ENCODE measurements around the gene SLC25A45. TPM values are rescaled to one million over a fixed set of nuclear protein-coding genes. Genes with fewer than 3 reads are reported as not detected.
A peak's percentile ranks its signal among the peaks of the same experiment; 100 is the strongest.

The SLC25A45 gene
- total and polyA plus RNA-seq, 2 of the 4 experiments (the other 2 are of a cell fraction) = 0.72 to 1.2 TPM

DNA sequence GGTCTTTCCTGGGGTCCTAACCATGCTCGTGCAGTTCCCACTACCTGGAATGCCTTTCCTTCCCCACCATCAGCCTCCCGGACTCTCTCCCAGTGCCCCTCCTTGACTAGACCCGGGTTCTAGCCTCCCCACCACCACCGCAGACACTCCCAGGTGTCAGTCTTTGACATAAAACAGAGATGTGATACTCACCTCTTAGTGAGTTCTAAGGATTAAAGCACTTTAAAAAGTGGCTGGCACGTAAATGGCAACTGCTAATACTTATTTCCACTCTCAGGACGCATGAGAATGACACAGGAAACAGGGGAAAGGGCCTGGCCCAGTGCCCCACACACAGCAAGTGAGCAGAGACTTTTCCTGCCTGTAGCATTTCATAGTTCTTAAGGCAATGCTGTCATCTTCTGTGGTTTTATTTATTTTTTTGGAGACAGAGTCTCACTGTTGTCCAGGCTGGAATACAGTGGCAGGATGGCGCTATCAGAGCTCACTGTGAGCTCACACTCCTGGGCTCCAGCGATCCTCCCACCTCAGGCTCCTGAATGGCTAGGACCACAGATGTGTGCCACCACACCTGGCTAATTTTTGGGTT is 1.9 kb upstream of the SLC25A45 start:
- H3K9ac ChIP-seq (ENCODE audit: low read depth, low read length) = peak overlapping the region; percentile 12; the same call in 1 of the 2 replicates
- in situ Hi-C loops (cut with MboI; ENCODE audit: low sequenced_read_pairs) = no loop called here
- peaks cover 33% of the 10 kb centered on the region for H3K4me1 ChIP-seq (ENCODE audit: control insufficient read depth, insufficient read depth, low read length)
- H3K9me1 ChIP-seq (ENCODE audit: insufficient read depth, low read length) = peaks cover 27% of the 10 kb centered on the region
- H2BK15ac ChIP-seq (ENCODE audit: low read depth, low read length) = peak overlapping the region; percentile 86; the same call in 2 of the 3 replicates
- no peak overlapping the region for H3K56ac ChIP-seq (ENCODE audit: extremely low read depth, insufficient read depth, low read length)
- H3K4ac ChIP-seq (ENCODE audit: low read depth, low read length) = peak overlapping the region; percentile 82
- H4K5ac ChIP-seq (ENCODE audit: low read depth, low read length) = no peak overlapping the region
- peak; percentile 56 for DNase-seq
- peak overlapping the region; percentile 75 for H4K91ac ChIP-seq (ENCODE audit: insufficient read depth, low read depth, low read length)
- peak overlapping the region; percentile 93 for H2AK5ac ChIP-seq (ENCODE audit: low read depth, low read length)
- CTCF ChIA-PET = interaction anchor here (0.6 kb wide), 1 partner anchor 1523 kb away, joined by 3 read pairs; no protein-coding TSS in a partner anchor
- H2AK9ac ChIP-seq (replicated peaks; ENCODE audit: low read depth, low read length, poor library complexity) = peak overlapping the region; percentile 82
- peak overlapping the region; percentile 0 for H2AFZ ChIP-seq (replicated peaks; ENCODE audit: low read length, poor library complexity)
- H2BK120ac ChIP-seq (ENCODE audit: low read depth, low read length) = peak overlapping the region; percentile 76
- H3K9me3 ChIP-seq (ENCODE audit: control insufficient read depth, insufficient read depth, low read length) = no peaks in the 10 kb centered on the region
- H3K14ac ChIP-seq (replicated peaks; ENCODE audit: low read depth, low read length) = peak overlapping the region; percentile 74
- peak overlapping the region; percentile 80; the same call in 1 of the 2 replicates for H3K23ac ChIP-seq (ENCODE audit: low read depth, low read length)
- peak overlapping the region; percentile 51 for H3K27ac ChIP-seq (ENCODE audit: insufficient read depth, low read length)
- H3K4me3 ChIP-seq (ENCODE audit: insufficient read depth, low read depth, low read length) = no peak overlapping the region
- POLR2A ChIA-PET (ENCODE audit: unreplicated experiment) = interaction anchor here (0.6 to 4.7 kb wide), 6 partner anchors 9 to 121 kb away, joined by 3 to 32 read pairs (median 4); partner anchors contain the start of genes MALAT1 and NEAT1
- peaks cover 29 to 74% of the 10 kb centered on the region in 2 experiments for H3K79me1 ChIP-seq (ENCODE audit: low read depth in 1 of 2, low read length in 2 of 2)
- 53% methylated on average over 3 of the region's 8 CpGs; no CpG with 5 or more reads in 1 of the 2 experiments for WGBS, 2 experiments (ENCODE audit: extremely low coverage in 2 of 2, insufficient read length in 1 of 2)
- no peak overlapping the region for H3K4me2 ChIP-seq (ENCODE audit: low read depth, low read length)
- dilution Hi-C loops (cut with HindIII; ENCODE audit: low sequenced_read_pairs, unreplicated experiment) = no loop called here
- ATAC-seq (ENCODE audit: low read depth) = no peak
- TF ChIP-seq, protein P1, sequence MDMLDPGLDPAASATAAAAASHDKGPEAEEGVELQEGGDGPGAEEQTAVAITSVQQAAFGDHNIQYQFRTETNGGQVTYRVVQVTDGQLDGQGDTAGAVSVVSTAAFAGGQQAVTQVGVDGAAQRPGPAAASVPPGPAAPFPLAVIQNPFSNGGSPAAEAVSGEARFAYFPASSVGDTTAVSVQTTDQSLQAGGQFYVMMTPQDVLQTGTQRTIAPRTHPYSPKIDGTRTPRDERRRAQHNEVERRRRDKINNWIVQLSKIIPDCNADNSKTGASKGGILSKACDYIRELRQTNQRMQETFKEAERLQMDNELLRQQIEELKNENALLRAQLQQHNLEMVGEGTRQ (IDR thresholded peaks at IDR 0.05; ENCODE audit: low read depth, low read length) = no peak
- TF ChIP-seq RFX5 (IDR thresholded peaks at IDR 0.05; ENCODE audit: low read depth, low read length) (no peak), RAD21 (IDR thresholded peaks at IDR 0.05; ENCODE audit: low read length) (no peak), SMC3 (IDR thresholded peaks at IDR 0.05; ENCODE audit: low read depth, low read length) (no peak), NFE2L2 (IDR thresholded peaks at IDR 0.05; ENCODE audit: low read depth, low read length) (no peak), BHLHE40 (IDR thresholded peaks at IDR 0.05; ENCODE audit: low read depth, low read length) (no peak), FOS (IDR thresholded peaks at IDR 0.05; ENCODE audit: low read depth, low read length) (no peak), CEBPB (IDR thresholded peaks at IDR 0.05; ENCODE audit: low read depth, low read length) (no peak), MXI1 (IDR thresholded peaks at IDR 0.05; ENCODE audit: borderline replicate concordance, low read depth, low read length) (no peak)
- 0 out of 2 replicates have a peak, but pooled peaks cover 2% of the 10 kb centered on the region for H3K36me3 ChIP-seq (ENCODE audit: control insufficient read depth, insufficient read depth, low read length)
- peaks cover 6% of the 10 kb centered on the region for H4K20me1 ChIP-seq (ENCODE audit: insufficient read depth, low read length)
- peak overlapping the region; percentile 36 for H2BK5ac ChIP-seq (ENCODE audit: low read depth, low read length, poor library complexity, severe bottlenecking)
- intact Hi-C loops (cut with micrococcal nuclease) = loop anchor here (5.0 kb wide), 1 partner anchor 188 kb away; the partner anchor contains the start of genes FAM89B and ZNRD2
- no peaks in the 10 kb centered on the region for H3K27me3 ChIP-seq (ENCODE audit: control insufficient read depth, insufficient read depth, low read length)
- BruUV-seq (replicated peaks) = no TSS peak
- peak overlapping the region in 1 of 2 experiments; percentile 6; a peak in 1 of 4 replicates for H4K8ac ChIP-seq (ENCODE audit: low read depth in 2 of 2, low read length in 2 of 2)
- H2BK20ac ChIP-seq (ENCODE audit: low read depth, low read length) = peak overlapping the region; percentile 27; the same call in 1 of the 2 replicates
- H3K18ac ChIP-seq (ENCODE audit: low read depth, low read length) = no peak overlapping the region
